Ovary (tissue), 9 donors: Measurements from ENCODE around the gene PPP1R37. TPM values are rescaled to one million over a fixed set of nuclear protein-coding genes. Genes with fewer than 3 reads are reported as not detected.
A peak's percentile ranks its signal among the peaks of the same experiment; 100 is the strongest.

Source experiments
- DNase-seq, 5 donors: peaks; one replicate each; pipeline ENCODE4 v3.0.0-alpha.2; 2019 to 2020
- H3K27ac ChIP-seq, 2 donors: fragments of 200-600 bp; one replicate each; pipeline versions ENCODE4 v1.5.1 to v1.8.0; 2019 to 2022
- H3K27me3 ChIP-seq: fragments of 200-600 bp; one replicate; pipeline ENCODE4 v1.8.0; 2022
- H3K36me3 ChIP-seq: fragments of 200-600 bp; sonication (generic); one replicate; pipeline ENCODE4 v1.5.1; 2019
- H3K4me1 ChIP-seq: one replicate; pipeline ENCODE4 v1.8.1; 2013; ENCODE audit warnings: mild to moderate bottlenecking, moderate library complexity; ENCODE audit not compliant: insufficient read depth
- H3K4me3 ChIP-seq: fragments of 200-600 bp; sonication (generic); one replicate; pipeline ENCODE4 v1.5.1; 2017
- H3K9me3 ChIP-seq, 2 donors: fragments of 200-600 bp in 1 of 2; sonication (generic) in 1 of 2; one replicate each; pipeline versions ENCODE4 v1.5.1 to v1.8.1; 2013 to 2019; ENCODE audit warnings: mild to moderate bottlenecking in 1 of 2, moderate library complexity in 1 of 2
- EP300 ChIP-seq: sonication (generic); formaldehyde crosslinking; IDR thresholded peaks from one replicate; pipeline ENCODE4 v1.6.1; 2017; ENCODE audit warnings: antibody characterized with exemption
- POLR2A ChIP-seq: fragments of 450-650 bp; IDR thresholded peaks from one replicate; pipeline ENCODE4 v1.6.1; 2017; ENCODE audit warnings: antibody characterized with exemption, mild to moderate bottlenecking, moderate library complexity
- WGBS, 3 donors: extraction: QIAGEN DNeasy Blood & Tissue Kit in 1 of 3; methylation state at CpG; one replicate each; pipeline versions ENCODE4 v1.1.5 to v1.1.7; 2013 to 2017; 5-methylcytosine and 5-hydroxymethylcytosine counted together
- intact Hi-C, 4 donors: fragments of 100-400 bp; cut with DNase I; formaldehyde crosslinking; loops; one replicate each; pipeline versions ENCODE4 v1.11.0 to v1.15.1; 2022 to 2023
- polyA plus RNA-seq, 2 donors: library from polyadenylated mRNA; stranded (reverse); fragments of 200-250 nt in 1 of 2; fragments of 350-450 nt in 1 of 2; fragmentation: Illumina TruSeq in 1 of 2; extraction: RNeasy Lipid Tissue Mini Kit (QIAGEN cat#74804) in 1 of 2; gene quantifications; one replicate each; pipeline ENCODE4 v1.2.3, GENCODE V29; 2013 to 2014
- total RNA-seq, 7 donors: library from RNA; depleted of rRNA in 2 of 7; stranded (reverse); fragments of >200 nt in 2 of 7; fragmentation: NEBNext Ultra II Directional in 3 of 7; extraction: Animal tissue kit (Norgen Biotek cat#: 25700) in 3 of 7; gene quantifications; one replicate each; pipeline versions ENCODE4 v1.1.0 to v1.2.4, GENCODE V29; 2016 to 2023
- TF ChIP-seq, protein P1 (sequence below), 3 donors: fragments of 450-650 bp in 2 of 3; fragments of 200-600 bp in 1 of 3; IDR thresholded peaks; one replicate each; pipeline versions ENCODE4 v1.5.1 to v1.8.0; 2016 to 2022; ENCODE audit warnings: antibody characterized with exemption in 3 of 3, mild to moderate bottlenecking in 1 of 3
- donor health status: DM: no; HTN: no; CAD: no; lungs with moderate emphysema.
- donor health status: DM: no; HTN: no; CAD: no.
- donor health status: Bipolar disorder and iron deficiency.
- donor health status: DM: yes; HTN: yes; CAD: no.
- donor health status: DM: no; HTN: no; CAD: no.
- donor health status: DM: yes; HTN: yes; CAD: no.

Gene PPP1R37
- total and polyA plus RNA-seq, 9 donors = 5.5 to 28.4 (median 20.2) TPM

DNA sequence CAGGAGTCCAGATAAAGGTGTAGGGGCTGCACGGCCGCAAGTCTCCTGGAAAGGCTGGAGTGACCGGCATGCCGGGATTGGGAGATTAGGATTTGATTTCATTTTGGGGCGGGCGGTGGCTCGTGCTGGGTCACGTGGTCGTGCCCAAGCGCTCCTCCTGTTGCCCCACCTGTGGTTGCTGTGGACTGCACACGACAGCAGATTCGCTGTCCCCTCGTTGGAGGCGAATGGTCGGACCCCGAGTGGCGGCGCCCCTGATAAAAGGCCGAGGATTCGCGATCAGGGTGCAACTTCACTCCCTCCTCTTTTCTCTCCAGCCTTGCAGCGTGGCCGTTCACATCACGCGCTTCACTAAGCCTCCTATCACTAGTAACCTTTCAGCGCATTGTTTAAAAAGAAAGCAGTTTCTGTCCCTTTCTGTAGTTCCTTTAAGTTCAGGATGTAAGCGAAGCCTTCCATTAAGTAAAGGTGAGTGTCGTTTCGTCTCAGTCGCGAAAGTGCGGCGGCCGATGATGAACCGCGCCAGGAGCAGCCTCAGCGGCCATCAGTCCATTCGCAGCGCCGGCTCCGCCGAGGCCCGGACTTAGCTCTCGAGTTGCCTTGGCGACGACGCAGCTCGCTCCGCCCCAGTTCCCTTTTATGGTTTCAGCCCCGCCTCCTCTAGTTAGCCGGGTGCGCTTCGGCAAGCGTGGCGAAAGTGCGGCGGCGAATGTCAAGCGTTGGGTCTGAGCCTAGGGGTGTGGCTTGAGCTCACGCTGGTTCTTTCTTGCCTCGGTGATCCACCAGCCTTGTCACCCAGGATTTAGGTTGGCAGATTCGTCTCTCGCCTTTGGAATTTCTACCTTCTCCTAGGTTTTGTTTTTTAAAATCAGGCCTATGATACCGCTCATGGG, 1.7 kb upstream of the PPP1R37 start:
- no peaks in the 10 kb centered on the region for H3K27me3 ChIP-seq
- H3K4me1 ChIP-seq = peaks cover 19% of the 10 kb centered on the region
- 2 to 4% (median 3%) methylated on average over 64 of the region's 64 CpGs for WGBS, 3 donors
- TF ChIP-seq POLR2A (no peak), EP300 (no peak)
- TF ChIP-seq, protein P1, sequence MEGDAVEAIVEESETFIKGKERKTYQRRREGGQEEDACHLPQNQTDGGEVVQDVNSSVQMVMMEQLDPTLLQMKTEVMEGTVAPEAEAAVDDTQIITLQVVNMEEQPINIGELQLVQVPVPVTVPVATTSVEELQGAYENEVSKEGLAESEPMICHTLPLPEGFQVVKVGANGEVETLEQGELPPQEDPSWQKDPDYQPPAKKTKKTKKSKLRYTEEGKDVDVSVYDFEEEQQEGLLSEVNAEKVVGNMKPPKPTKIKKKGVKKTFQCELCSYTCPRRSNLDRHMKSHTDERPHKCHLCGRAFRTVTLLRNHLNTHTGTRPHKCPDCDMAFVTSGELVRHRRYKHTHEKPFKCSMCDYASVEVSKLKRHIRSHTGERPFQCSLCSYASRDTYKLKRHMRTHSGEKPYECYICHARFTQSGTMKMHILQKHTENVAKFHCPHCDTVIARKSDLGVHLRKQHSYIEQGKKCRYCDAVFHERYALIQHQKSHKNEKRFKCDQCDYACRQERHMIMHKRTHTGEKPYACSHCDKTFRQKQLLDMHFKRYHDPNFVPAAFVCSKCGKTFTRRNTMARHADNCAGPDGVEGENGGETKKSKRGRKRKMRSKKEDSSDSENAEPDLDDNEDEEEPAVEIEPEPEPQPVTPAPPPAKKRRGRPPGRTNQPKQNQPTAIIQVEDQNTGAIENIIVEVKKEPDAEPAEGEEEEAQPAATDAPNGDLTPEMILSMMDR (IDR thresholded peaks at IDR 0.05) = no peak
- intact Hi-C loops = no loop called here
- H3K27ac ChIP-seq = peak overlapping the region; percentile 18 to 75
- no peaks in the 10 kb centered on the region for H3K9me3 ChIP-seq
- H3K4me3 ChIP-seq = peak overlapping the region; percentile 63
- peak; percentile 97 to 99 (median 98) for DNase-seq
- no peaks in the 10 kb centered on the region for H3K36me3 ChIP-seq

GRCh38 chr19:45094137-45094536, 1.2 kb downstream of the PPP1R37 start:
- H3K27me3 ChIP-seq = no peaks in the 10 kb centered on the region
- H3K36me3 ChIP-seq = no peaks in the 10 kb centered on the region
- intact Hi-C loops = no loop called here
- WGBS, 3 donors = 68 to 80% (median 70%) methylated on average over 9 of the region's 9 CpGs
- no peak for DNase-seq
- peak overlapping the region; percentile 63 for H3K4me3 ChIP-seq
- TF ChIP-seq EP300 = no peak
- TF ChIP-seq, protein P1 (IDR thresholded peaks at IDR 0.05) = no peak
- H3K4me1 ChIP-seq = peaks cover 36% of the 10 kb centered on the region
- no peak overlapping the region for H3K27ac ChIP-seq
- no peaks in the 10 kb centered on the region for H3K9me3 ChIP-seq

GRCh38 chr19:45094707-45095106, 1.7 kb downstream of the PPP1R37 start:
- intact Hi-C loops = no loop called here
- Histone ChIP-seq H3K4me3 (no peak overlapping the region), H3K27me3 (no peaks in the 10 kb centered on the region), H3K36me3 (no peaks in the 10 kb centered on the region), H3K27ac (no peak overlapping the region), H3K9me3 (no peaks in the 10 kb centered on the region), H3K4me1 (peaks cover 36% of the 10 kb centered on the region)
- no peak for TF ChIP-seq EP300
- TF ChIP-seq POLR2A = no peak
- TF ChIP-seq, protein P1 (IDR thresholded peaks at IDR 0.05) = no peak
- 77 to 81% (median 79%) methylated on average over 5 of the region's 5 CpGs for WGBS, 3 donors
- no peak for DNase-seq

- no peak overlapping the region for H3K27ac ChIP-seq
Measured at GRCh38 chr19:45095496-45096413, 2.8 kb downstream of the PPP1R37 start.

More at GRCh38 chr19:45095496-45096413, 2.8 kb downstream of the PPP1R37 start:
- DNase-seq = no peak
- Histone ChIP-seq H3K9me3 (no peaks in the 10 kb centered on the region), H3K4me1 (peaks cover 33% of the 10 kb centered on the region), H3K4me3 (no peak overlapping the region), H3K27me3 (no peaks in the 10 kb centered on the region), H3K36me3 (no peaks in the 10 kb centered on the region)
- TF ChIP-seq POLR2A (no peak), EP300 (no peak)
- TF ChIP-seq, protein P1 (IDR thresholded peaks at IDR 0.05) = no peak
- intact Hi-C loops = no loop called here
- 86 to 88% (median 87%) methylated on average over 14 of the region's 14 CpGs for WGBS, 3 donors
